Brain microvascular endothelial cell (primary cell): Measurements from ENCODE around the gene ADAMTS17.

Source experiments
- DNase-seq: peaks from one replicate; pipeline ENCODE4 v3.0.0-alpha.2; 2020
- H3K27ac ChIP-seq: fragments of 250-450 bp; sonication (Bioruptor Pico); 2 replicates; pipeline ENCODE4 v1.5.1; 2020; ENCODE audit warnings: mild to moderate bottlenecking, moderate library complexity
- H3K27me3 ChIP-seq: fragments of 250-450 bp; sonication (Bioruptor Pico); replicated peaks from 2 replicates; pipeline ENCODE4 v1.5.1; 2020; ENCODE audit warnings: mild to moderate bottlenecking
- H3K36me3 ChIP-seq: fragments of 250-450 bp; sonication (Bioruptor Pico); replicated peaks from 2 replicates; pipeline ENCODE4 v1.5.1; 2020; ENCODE audit warnings: mild to moderate bottlenecking
- H3K4me3 ChIP-seq: 2 replicates; pipeline ENCODE4 v1.5.1; 2011; ENCODE audit warnings: low read depth, mild to moderate bottlenecking, control low read depth, low read length, moderate library complexity
- in situ Hi-C: cut with HindIII; loops from 2 replicates; pipeline ENCODE4 v1.10.0; 2017; ENCODE audit warnings: low sequenced_read_pairs, low pct_ligation_motif_present
- TF ChIP-seq, protein P1 (sequence below): IDR thresholded peaks from 2 replicates; pipeline ENCODE4 v1.5.1; 2011; ENCODE audit warnings: low read depth, mild to moderate bottlenecking, moderate library complexity, low read length, control low read depth, inconsistent platforms; ENCODE audit errors: missing control alignments

Gene ADAMTS17

DNA sequence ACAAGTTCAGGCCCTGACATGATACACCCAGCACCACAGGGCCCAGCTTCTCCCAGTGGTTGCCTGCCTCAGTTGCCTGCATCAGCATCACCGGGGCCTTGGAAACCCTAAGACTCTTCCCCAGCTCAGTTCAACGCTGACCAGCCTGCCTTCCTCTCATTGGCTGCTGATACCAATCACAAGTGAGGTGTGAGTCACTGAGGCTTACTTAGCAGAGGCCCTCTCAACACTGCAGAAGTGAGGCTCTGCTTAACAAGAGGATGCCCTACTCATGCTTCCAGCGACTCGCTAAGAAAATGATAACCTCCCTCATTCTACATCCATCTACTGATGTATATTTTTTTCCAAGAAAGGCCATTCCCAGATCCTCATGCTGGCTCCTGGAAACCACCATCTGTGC is 151.9 kb downstream of the ADAMTS17 start:
- H3K36me3 ChIP-seq = no peaks in the 10 kb centered on the region
- TF ChIP-seq, protein P1, sequence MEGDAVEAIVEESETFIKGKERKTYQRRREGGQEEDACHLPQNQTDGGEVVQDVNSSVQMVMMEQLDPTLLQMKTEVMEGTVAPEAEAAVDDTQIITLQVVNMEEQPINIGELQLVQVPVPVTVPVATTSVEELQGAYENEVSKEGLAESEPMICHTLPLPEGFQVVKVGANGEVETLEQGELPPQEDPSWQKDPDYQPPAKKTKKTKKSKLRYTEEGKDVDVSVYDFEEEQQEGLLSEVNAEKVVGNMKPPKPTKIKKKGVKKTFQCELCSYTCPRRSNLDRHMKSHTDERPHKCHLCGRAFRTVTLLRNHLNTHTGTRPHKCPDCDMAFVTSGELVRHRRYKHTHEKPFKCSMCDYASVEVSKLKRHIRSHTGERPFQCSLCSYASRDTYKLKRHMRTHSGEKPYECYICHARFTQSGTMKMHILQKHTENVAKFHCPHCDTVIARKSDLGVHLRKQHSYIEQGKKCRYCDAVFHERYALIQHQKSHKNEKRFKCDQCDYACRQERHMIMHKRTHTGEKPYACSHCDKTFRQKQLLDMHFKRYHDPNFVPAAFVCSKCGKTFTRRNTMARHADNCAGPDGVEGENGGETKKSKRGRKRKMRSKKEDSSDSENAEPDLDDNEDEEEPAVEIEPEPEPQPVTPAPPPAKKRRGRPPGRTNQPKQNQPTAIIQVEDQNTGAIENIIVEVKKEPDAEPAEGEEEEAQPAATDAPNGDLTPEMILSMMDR = no peak
- H3K27ac ChIP-seq = no peak overlapping the region
- H3K4me3 ChIP-seq = no peak overlapping the region
- no peaks in the 10 kb centered on the region for H3K27me3 ChIP-seq
- in situ Hi-C loops = no loop called here
- no peak for DNase-seq

DNA sequence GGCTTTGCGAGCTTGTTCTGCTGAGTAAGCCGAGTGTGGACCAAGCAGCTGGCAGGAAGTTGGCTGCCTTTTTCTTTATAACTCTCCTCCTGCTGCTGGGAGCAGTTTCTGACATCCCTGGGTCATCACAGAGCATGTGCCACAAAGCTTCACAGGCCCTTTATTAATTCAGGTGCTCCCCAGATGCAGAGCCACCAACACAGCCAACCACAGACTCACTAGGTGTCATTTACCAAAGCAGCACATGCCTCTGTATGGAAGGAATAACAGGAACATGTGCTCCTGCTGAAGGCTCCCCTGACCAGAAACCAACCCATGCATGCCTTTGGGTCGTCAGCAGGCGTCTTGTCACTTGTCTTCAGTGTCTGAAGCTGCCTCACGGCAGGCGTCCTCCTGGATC is 152.5 kb downstream of the ADAMTS17 start:
- Histone ChIP-seq H3K36me3 (no peaks in the 10 kb centered on the region), H3K27ac (no peak overlapping the region), H3K4me3 (no peak overlapping the region), H3K27me3 (no peaks in the 10 kb centered on the region)
- in situ Hi-C loops = no loop called here
- no peak for DNase-seq
- TF ChIP-seq, protein P1 = no peak

DNA sequence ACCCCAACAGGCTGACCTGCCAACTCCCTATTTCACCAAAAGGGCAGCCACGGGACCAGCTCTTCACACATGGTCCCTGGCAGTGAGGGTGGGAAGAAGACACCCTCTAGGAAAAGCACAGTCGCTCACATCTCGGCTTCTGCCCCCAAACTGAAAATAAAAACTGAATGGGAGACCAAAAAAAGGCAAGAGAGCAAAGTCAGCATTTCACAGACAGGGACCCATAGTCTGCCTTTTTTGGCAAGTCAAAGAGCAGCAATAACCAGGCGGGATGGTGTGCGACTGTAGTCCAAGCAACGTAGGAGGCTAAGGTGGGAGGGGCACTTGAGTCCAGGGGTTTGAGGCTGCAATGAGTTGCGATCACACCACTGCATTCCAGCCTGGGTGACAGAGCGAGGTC is 154.1 kb downstream of the ADAMTS17 start:
- in situ Hi-C loops = no loop called here
- TF ChIP-seq, protein P1 = no peak

DNA sequence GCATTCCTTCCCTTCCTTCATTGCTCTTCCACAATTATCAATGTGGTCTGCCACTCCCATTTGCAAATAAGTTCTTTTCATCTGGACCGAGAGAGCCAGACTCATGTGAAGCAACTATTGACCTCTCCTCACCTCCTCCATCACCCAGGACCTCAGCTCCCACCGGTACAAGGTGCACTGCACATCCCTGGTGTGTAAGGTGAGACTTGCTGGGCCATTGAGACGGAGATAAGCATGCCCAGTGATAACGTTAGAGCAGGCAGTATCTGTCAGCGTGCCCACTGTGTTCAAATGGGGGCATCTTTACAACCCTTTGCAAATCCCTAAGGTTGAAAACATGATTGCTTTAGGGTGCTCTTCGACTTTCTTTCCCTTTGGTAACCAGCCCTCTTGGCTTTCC is 154.8 kb downstream of the ADAMTS17 start:
- DNase-seq = no peak
- Histone ChIP-seq H3K27ac (no peak overlapping the region), H3K27me3 (no peaks in the 10 kb centered on the region), H3K36me3 (no peaks in the 10 kb centered on the region), H3K4me3 (no peak overlapping the region)
- in situ Hi-C loops = no loop called here
- TF ChIP-seq, protein P1 = no peak

More for the DNA sequence above, 154.1 kb downstream of the ADAMTS17 start:
- DNase-seq = no peak
- H3K4me3 ChIP-seq = no peak overlapping the region
- no peak overlapping the region for H3K27ac ChIP-seq
- H3K27me3 ChIP-seq = no peaks in the 10 kb centered on the region
- H3K36me3 ChIP-seq = no peaks in the 10 kb centered on the region

DNA sequence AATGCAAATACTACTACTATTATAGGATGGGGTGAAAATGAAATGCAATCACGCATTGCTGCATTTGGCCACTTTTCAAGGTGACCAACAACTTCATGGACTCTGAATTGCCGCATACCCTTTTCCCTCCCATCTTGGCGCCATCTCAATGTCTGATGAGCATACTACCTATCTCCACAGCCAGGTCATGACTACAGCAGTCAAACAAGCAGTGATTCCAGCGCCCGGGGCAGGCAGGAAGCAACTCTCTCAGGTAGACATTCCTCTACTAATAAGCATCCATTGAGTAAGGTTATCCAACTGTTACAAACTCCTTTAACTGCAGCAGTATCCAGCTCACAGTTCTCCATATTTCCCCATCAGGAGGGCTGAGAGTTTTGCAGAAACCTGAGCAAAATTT is 155.4 kb downstream of the ADAMTS17 start:
- Histone ChIP-seq H3K4me3 (no peak overlapping the region), H3K27ac (no peak overlapping the region), H3K27me3 (no peaks in the 10 kb centered on the region), H3K36me3 (no peaks in the 10 kb centered on the region)
- no peak for DNase-seq
- TF ChIP-seq, protein P1 = no peak
- in situ Hi-C loops = no loop called here

DNA sequence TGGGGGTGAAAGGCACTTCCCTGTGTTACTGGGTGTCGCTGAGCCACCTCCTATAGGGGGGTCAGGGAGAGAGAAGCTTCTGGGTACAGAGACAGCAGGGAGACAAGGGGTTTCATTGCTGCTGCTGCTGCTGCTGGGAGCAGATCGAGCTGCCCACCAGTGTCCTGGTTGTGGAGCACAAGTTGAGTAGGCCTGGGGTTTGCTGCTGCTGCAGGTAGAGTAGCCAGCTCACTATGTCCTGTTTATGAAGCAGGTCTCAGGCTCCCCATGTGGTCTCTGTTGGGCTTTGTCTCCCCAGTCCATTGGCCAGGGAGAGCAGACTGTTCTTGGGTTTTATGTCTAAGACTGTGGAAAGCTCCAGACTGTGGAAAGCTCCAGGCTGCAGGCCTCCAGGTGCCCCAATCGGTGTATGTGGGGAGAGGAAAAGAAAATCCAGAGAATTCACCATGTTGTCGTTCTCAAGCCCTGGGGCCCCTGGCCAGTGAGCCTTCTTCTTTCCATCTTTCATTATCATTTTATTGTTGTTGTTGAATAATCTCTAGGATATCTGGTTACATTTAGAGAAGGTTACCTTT is 157.8 kb downstream of the ADAMTS17 start:
- no peak overlapping the region for H3K27ac ChIP-seq
- TF ChIP-seq, protein P1 = no peak
- H3K4me3 ChIP-seq = no peak overlapping the region
- DNase-seq = no peak
- no peaks in the 10 kb centered on the region for H3K36me3 ChIP-seq
- in situ Hi-C loops = no loop called here
- no peaks in the 10 kb centered on the region for H3K27me3 ChIP-seq
